ENCODE measurements around the gene C11orf54. TPM values are rescaled to one million over a fixed set of nuclear protein-coding genes. Genes with fewer than 3 reads are reported as not detected.

Gene C11orf54
- total RNA-seq, 4 donors from 2014 or later, result 23.4 to 43.1 (median 37.1) TPM

GRCh38 chr11:93761910-93762309 lies 20.4 kb downstream of the C11orf54 start:
- no peak for DNase-seq (ENCODE audit: low spot score in 2 of 2)
- peaks cover 4 to 91% (median 34%) of the 10 kb centered on the region in 3 donors for H3K36me3 ChIP-seq
- 95 to 97% methylated on average over 1 of the region's 1 CpG for WGBS, 2 donors

GRCh38 chr11:93765551-93765950 lies 24.1 kb downstream of the C11orf54 start:
- Histone ChIP-seq H3K36me3 (peaks cover 0 to 54% (median 9%) of the 10 kb centered on the region in 3 donors), H3K4me1 (no peaks in the 10 kb centered on the region), H3K4me3 (no peak overlapping the region), H3K27ac (no peak overlapping the region), H3K9me3 (no peaks in the 10 kb centered on the region), H3K27me3 (no peaks in the 10 kb centered on the region)
- TF ChIP-seq POLR2A (IDR thresholded peaks at IDR 0.05) (no peak), EP300 (IDR thresholded peaks at IDR 0.05) (no peak), CTCF (IDR thresholded peaks at IDR 0.05) (no peak)
- WGBS, 2 donors, result 70 to 89% methylated on average over 2 of the region's 2 CpGs
- no peak for DNase-seq (ENCODE audit: low spot score in 2 of 2)

More at GRCh38 chr11:93761910-93762309, 20.4 kb downstream of the C11orf54 start:
- H3K27me3 ChIP-seq, result no peaks in the 10 kb centered on the region
- H3K4me3 ChIP-seq, result no peak overlapping the region
- H3K9me3 ChIP-seq, result no peaks in the 10 kb centered on the region
- H3K27ac ChIP-seq, result no peak overlapping the region
- TF ChIP-seq POLR2A (IDR thresholded peaks at IDR 0.05), result no peak
- no peak for TF ChIP-seq CTCF (IDR thresholded peaks at IDR 0.05)
- TF ChIP-seq EP300 (IDR thresholded peaks at IDR 0.05), result no peak
- H3K4me1 ChIP-seq, result no peaks in the 10 kb centered on the region

- Histone ChIP-seq H3K4me3 (no peak overlapping the region), H3K27me3 (no peaks in the 10 kb centered on the region), H3K4me1 (no peaks in the 10 kb centered on the region), H3K27ac (no peak overlapping the region), H3K36me3 (peaks cover 0 to 45% (median 3%) of the 10 kb centered on the region in 3 donors), H3K9me3 (no peaks in the 10 kb centered on the region)
- 88 to 92% methylated on average over 5 of the region's 5 CpGs for WGBS, 2 donors
- TF ChIP-seq CTCF (IDR thresholded peaks at IDR 0.05) (no peak), EP300 (IDR thresholded peaks at IDR 0.05) (no peak), POLR2A (IDR thresholded peaks at IDR 0.05) (no peak)
- DNase-seq (ENCODE audit: low spot score in 2 of 2), result no peak
These were observed 25.0 kb downstream of the C11orf54 start for GRCh38 chr11:93766504-93766903.

- no peak for DNase-seq (ENCODE audit: low spot score in 2 of 2)
- Histone ChIP-seq H3K4me1 (no peaks in the 10 kb centered on the region), H3K36me3 (peaks cover 0 to 41% (median 0%) of the 10 kb centered on the region in 3 donors), H3K9me3 (no peaks in the 10 kb centered on the region), H3K4me3 (no peak overlapping the region), H3K27ac (no peak overlapping the region), H3K27me3 (no peaks in the 10 kb centered on the region)
- no peak for TF ChIP-seq POLR2A (IDR thresholded peaks at IDR 0.05)
- 86 to 91% methylated on average over 3 of the region's 3 CpGs for WGBS, 2 donors
These were observed 25.5 kb downstream of the C11orf54 start for GRCh38 chr11:93767018-93767417.

- no peak overlapping the region for H3K27ac ChIP-seq
- 68 to 72% methylated on average over 1 of the region's 1 CpG for WGBS, 2 donors
- TF ChIP-seq EP300 (IDR thresholded peaks at IDR 0.05) (no peak), POLR2A (IDR thresholded peaks at IDR 0.05) (no peak)
- DNase-seq (ENCODE audit: low spot score in 2 of 2), result no peak
- no peaks in the 10 kb centered on the region for H3K27me3 ChIP-seq
- H3K9me3 ChIP-seq, result peaks cover 0 to 5% (median 0%) of the 10 kb centered on the region in 4 donors
- peaks cover 0 to 16% (median 0%) of the 10 kb centered on the region in 3 donors for H3K36me3 ChIP-seq
- H3K4me1 ChIP-seq, result no peaks in the 10 kb centered on the region
- H3K4me3 ChIP-seq, result no peak overlapping the region
These were observed 28.7 kb downstream of the C11orf54 start for GRCh38 chr11:93770160-93770559.

GRCh38 chr11:93772123-93772522 lies 30.7 kb downstream of the C11orf54 start:
- WGBS, 2 donors, result 96% methylated on average over 4 of the region's 4 CpGs
- no peak overlapping the region for H3K27ac ChIP-seq
- no peak overlapping the region for H3K4me3 ChIP-seq
- H3K9me3 ChIP-seq, result peaks cover 0 to 5% (median 0%) of the 10 kb centered on the region in 4 donors
- H3K4me1 ChIP-seq, result no peaks in the 10 kb centered on the region
- TF ChIP-seq CTCF (IDR thresholded peaks at IDR 0.05) (no peak), POLR2A (IDR thresholded peaks at IDR 0.05) (no peak), EP300 (IDR thresholded peaks at IDR 0.05) (no peak)
- H3K36me3 ChIP-seq, result peaks cover 0 to 7% (median 0%) of the 10 kb centered on the region in 3 donors
- DNase-seq (ENCODE audit: low spot score in 2 of 2), result no peak
- H3K27me3 ChIP-seq, result no peaks in the 10 kb centered on the region

All from tibial nerve (tissue), 4 donors.